Measurements from ENCODE around the gene CCDC181.

DNA sequence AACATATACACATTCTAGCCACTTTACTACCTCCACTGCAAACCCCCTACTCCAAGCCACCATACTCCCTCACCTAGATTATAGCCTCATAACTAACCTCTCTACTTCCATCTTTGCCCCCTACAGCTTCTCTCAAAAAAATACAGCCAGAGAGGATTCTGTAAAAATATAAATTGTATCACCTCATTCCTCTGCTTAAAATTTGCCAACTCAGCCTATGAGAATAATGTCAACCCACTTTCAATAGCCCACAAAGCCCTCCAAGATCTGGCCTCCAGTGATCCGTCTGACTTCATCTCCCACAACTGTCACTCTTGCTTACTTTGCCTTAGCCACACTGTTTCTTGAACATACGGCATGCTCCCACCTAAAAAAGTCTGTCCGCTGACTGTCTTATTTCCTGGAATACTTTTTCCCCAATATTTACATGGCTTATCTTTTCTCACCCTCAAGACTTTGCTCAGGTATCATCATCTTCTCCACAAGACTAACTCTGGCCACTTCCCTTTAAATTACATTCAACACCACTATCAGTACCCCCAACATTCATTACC lies 81.2 kb downstream of the CCDC181 start:
- TF ChIP-seq, protein P1, sequence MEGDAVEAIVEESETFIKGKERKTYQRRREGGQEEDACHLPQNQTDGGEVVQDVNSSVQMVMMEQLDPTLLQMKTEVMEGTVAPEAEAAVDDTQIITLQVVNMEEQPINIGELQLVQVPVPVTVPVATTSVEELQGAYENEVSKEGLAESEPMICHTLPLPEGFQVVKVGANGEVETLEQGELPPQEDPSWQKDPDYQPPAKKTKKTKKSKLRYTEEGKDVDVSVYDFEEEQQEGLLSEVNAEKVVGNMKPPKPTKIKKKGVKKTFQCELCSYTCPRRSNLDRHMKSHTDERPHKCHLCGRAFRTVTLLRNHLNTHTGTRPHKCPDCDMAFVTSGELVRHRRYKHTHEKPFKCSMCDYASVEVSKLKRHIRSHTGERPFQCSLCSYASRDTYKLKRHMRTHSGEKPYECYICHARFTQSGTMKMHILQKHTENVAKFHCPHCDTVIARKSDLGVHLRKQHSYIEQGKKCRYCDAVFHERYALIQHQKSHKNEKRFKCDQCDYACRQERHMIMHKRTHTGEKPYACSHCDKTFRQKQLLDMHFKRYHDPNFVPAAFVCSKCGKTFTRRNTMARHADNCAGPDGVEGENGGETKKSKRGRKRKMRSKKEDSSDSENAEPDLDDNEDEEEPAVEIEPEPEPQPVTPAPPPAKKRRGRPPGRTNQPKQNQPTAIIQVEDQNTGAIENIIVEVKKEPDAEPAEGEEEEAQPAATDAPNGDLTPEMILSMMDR (IDR thresholded peaks at IDR 0.05): no peak
- TF ChIP-seq EZH2 (IDR thresholded peaks at IDR 0.05; ENCODE audit: borderline replicate concordance, insufficient read depth, low read depth, low read length, poor library complexity, severe bottlenecking): no peak

Data from B cell (primary cell).